MM.1S (cell line): ENCODE results near the gene PDE4B.

Experiments
- EZH2 ChIP-seq: fragments of 300-600 bp; sonication (generic); optimal IDR thresholded peaks from 2 replicates; pipeline ENCODE3; 2017; ENCODE audit warnings: low read depth, mild to moderate bottlenecking, antibody characterized with exemption, low read length, mixed read lengths
- TF ChIP-seq, protein P1 (sequence below): fragments of 300-600 bp; sonication (generic); IDR thresholded peaks from 2 replicates; pipeline ENCODE4 v1.5.1; 2016; ENCODE audit warnings: antibody characterized with exemption, low read length, mixed read lengths

DNA sequence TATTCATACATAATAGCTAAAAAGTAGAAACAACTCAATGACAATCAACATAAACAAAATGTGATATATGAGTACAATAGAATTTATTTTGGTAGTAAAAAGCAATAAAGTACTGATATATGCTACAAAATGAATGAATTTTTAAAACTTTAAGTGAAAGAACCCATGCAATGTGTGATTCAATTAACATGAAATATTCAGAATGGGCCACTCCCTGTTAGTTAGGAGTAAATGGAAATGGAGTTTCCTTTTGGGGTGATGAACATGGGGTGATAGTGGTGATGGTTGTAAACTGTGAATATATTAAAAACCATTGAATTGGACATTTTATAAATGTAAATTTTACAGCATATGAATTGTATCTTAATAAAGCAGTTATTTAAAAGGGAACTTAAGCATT, 374.6 kb downstream of the PDE4B start:
- TF ChIP-seq, protein P1, sequence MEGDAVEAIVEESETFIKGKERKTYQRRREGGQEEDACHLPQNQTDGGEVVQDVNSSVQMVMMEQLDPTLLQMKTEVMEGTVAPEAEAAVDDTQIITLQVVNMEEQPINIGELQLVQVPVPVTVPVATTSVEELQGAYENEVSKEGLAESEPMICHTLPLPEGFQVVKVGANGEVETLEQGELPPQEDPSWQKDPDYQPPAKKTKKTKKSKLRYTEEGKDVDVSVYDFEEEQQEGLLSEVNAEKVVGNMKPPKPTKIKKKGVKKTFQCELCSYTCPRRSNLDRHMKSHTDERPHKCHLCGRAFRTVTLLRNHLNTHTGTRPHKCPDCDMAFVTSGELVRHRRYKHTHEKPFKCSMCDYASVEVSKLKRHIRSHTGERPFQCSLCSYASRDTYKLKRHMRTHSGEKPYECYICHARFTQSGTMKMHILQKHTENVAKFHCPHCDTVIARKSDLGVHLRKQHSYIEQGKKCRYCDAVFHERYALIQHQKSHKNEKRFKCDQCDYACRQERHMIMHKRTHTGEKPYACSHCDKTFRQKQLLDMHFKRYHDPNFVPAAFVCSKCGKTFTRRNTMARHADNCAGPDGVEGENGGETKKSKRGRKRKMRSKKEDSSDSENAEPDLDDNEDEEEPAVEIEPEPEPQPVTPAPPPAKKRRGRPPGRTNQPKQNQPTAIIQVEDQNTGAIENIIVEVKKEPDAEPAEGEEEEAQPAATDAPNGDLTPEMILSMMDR, result no peak
- TF ChIP-seq EZH2, result no peak
